HFFc6 (cell line): ENCODE results near the gene GALNT7. TPM values are rescaled to one million over a fixed set of nuclear protein-coding genes. Genes with fewer than 3 reads are reported as not detected.

ENCODE experiments used
- DNase-seq: peaks from one replicate; pipeline ENCODE4 v3.0.0-alpha.2; 2018
- H3K27ac Mint-ChIP-seq: 2 replicates; pipeline ENCODE4 v1.8.0; 2020; ENCODE audit warnings: mild to moderate bottlenecking, mixed read lengths
- H3K27me3 Mint-ChIP-seq: 2 replicates; pipeline ENCODE4 v1.8.0; 2021; ENCODE audit warnings: mild to moderate bottlenecking, moderate library complexity, mixed read lengths; ENCODE audit not compliant: insufficient read depth
- H3K36me3 Mint-ChIP-seq: 2 replicates; pipeline ENCODE4 v1.8.0; 2021; ENCODE audit warnings: low read depth, mixed read lengths
- H3K4me1 Mint-ChIP-seq: 2 replicates; pipeline ENCODE4 v1.8.0; 2020; ENCODE audit warnings: low read depth, mixed read lengths
- H3K4me3 Mint-ChIP-seq: 2 replicates; pipeline ENCODE4 v1.8.0; 2020; ENCODE audit warnings: mild to moderate bottlenecking, moderate library complexity, mixed read lengths
- H3K9me3 Mint-ChIP-seq: 2 replicates; pipeline ENCODE4 v1.8.0; 2020; ENCODE audit warnings: mild to moderate bottlenecking, mixed read lengths
- total RNA-seq, 6 experiments: library from RNA; stranded (reverse); fragmentation: NEBNext Ultra II Directional; extraction: Animal tissue kit (Norgen Biotek cat#: 25700); gene quantifications; 2 replicates in 1 of 6; 3 replicates in 5 of 6; pipeline ENCODE4 v1.2.3, GENCODE V29; 2021
- TF ChIP-seq, protein P1 (sequence below): fragments of 200-600 bp; sonication (generic); IDR thresholded peaks from 2 replicates; pipeline ENCODE4 v1.5.0; 2021; ENCODE audit warnings: antibody characterized with exemption, mild to moderate bottlenecking

Gene GALNT7
- total RNA-seq, 6 experiments from 2014 or later = 10.9 to 24.3 (median 23.0) TPM

DNA sequence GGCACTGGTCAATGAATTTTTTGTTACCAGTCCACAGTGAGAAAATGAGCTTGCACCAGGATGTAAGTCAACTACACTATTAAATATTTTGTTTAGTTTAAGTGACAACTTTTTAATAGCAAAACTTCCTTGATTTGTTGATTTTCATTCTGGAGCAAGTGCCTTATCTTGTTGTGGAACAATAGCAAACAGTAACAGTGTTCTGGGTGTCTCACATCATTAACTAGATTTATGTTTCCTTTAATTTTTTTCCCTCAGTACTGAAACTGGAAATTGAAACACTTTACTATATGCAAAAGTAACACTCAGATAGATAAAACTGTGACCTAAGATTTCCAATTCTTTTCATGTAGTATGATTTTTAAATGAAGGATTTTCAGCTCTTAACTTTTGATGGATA lies 80.1 kb downstream of the GALNT7 start:
- no peak overlapping the region for H3K4me3 Mint-ChIP-seq
- no peak for DNase-seq
- TF ChIP-seq, protein P1, sequence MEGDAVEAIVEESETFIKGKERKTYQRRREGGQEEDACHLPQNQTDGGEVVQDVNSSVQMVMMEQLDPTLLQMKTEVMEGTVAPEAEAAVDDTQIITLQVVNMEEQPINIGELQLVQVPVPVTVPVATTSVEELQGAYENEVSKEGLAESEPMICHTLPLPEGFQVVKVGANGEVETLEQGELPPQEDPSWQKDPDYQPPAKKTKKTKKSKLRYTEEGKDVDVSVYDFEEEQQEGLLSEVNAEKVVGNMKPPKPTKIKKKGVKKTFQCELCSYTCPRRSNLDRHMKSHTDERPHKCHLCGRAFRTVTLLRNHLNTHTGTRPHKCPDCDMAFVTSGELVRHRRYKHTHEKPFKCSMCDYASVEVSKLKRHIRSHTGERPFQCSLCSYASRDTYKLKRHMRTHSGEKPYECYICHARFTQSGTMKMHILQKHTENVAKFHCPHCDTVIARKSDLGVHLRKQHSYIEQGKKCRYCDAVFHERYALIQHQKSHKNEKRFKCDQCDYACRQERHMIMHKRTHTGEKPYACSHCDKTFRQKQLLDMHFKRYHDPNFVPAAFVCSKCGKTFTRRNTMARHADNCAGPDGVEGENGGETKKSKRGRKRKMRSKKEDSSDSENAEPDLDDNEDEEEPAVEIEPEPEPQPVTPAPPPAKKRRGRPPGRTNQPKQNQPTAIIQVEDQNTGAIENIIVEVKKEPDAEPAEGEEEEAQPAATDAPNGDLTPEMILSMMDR = no peak
- H3K27me3 Mint-ChIP-seq = peaks cover 29% of the 10 kb centered on the region
- H3K9me3 Mint-ChIP-seq = peaks cover 5% of the 10 kb centered on the region; the same call in 1 of the 2 replicates
- no peak overlapping the region for H3K27ac Mint-ChIP-seq
- peaks cover 14% of the 10 kb centered on the region for H3K4me1 Mint-ChIP-seq
- H3K36me3 Mint-ChIP-seq = peaks cover 4% of the 10 kb centered on the region; the same call in 1 of the 2 replicates

DNA sequence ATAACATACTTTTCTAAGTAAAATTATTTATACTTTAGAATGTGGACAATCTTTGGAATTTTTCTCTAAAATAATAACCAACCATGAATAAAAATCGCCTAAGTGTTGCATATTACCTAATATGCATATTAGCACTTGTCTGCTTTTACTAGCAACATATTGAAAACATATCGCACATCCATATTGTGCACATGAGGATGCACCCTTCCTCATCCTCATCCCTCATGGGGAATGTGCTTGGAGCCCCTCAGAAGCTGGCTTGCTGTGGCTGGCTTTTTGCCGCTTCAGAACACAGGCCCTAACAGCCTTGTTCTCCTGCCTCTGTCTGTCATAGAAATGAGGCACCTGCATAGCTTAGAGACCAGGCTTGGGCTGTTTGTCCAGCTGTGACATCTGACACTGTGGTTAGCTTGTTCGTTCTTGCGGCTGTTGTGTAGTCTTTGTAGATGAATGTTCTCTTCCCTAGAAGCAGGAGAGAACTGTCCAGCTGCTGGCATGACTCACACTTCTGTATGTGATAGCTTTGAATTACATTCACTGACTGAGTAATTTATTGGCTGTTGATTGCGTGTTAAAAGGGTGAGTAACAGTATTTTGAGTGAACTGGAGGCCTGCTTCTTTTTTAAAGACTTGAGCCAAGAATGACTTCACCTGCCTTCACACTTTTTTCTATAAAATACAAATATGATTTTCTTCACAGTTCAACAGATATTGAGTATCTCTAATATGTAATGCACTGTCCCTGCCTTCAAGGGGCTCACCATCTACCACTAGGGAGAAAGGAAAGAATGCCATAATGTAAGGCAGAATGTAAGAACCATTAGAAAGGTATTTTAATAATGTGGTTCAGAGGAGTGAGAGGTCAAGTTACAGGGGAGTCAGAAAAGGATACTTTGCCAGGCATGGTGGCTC lies 83.7 kb downstream of the GALNT7 start:
- peaks cover 5% of the 10 kb centered on the region; the same call in 1 of the 2 replicates for H3K9me3 Mint-ChIP-seq
- H3K27me3 Mint-ChIP-seq = peaks cover 25% of the 10 kb centered on the region

DNA sequence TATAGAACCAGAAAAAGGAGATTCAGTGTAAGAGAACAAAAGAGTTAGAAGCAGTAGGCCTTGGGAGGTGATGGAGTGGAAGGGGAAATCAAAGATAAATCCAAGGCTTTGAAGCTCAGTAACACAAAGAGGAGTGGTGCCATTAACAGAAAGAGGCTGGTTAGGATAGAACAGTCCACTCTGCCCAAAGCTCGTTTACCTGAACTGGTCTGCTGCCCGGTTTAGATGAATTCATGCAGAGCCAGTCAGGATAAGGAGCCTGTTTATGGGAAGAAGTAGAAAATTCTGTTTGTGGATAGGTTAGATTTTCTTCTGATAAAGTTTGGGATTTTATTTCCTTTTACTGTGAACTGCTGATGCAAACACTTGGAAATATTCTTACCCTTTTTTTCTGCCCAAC lies 85.0 kb downstream of the GALNT7 start:
- no peak for DNase-seq
- H3K4me3 Mint-ChIP-seq = no peak overlapping the region
- peaks cover 4% of the 10 kb centered on the region; the same call in 1 of the 2 replicates for H3K36me3 Mint-ChIP-seq
- H3K4me1 Mint-ChIP-seq = peaks cover 12% of the 10 kb centered on the region
- peaks cover 22% of the 10 kb centered on the region for H3K27me3 Mint-ChIP-seq
- peaks cover 5% of the 10 kb centered on the region; the same call in 1 of the 2 replicates for H3K9me3 Mint-ChIP-seq
- TF ChIP-seq, protein P1 = no peak
- no peak overlapping the region for H3K27ac Mint-ChIP-seq

More for the DNA sequence above, 83.7 kb downstream of the GALNT7 start:
- H3K4me1 Mint-ChIP-seq = peaks cover 12% of the 10 kb centered on the region
- H3K27ac Mint-ChIP-seq = no peak overlapping the region
- H3K4me3 Mint-ChIP-seq = no peak overlapping the region
- DNase-seq = peak; percentile 95
- peaks cover 4% of the 10 kb centered on the region; the same call in 1 of the 2 replicates for H3K36me3 Mint-ChIP-seq
- TF ChIP-seq, protein P1 = no peak

DNA sequence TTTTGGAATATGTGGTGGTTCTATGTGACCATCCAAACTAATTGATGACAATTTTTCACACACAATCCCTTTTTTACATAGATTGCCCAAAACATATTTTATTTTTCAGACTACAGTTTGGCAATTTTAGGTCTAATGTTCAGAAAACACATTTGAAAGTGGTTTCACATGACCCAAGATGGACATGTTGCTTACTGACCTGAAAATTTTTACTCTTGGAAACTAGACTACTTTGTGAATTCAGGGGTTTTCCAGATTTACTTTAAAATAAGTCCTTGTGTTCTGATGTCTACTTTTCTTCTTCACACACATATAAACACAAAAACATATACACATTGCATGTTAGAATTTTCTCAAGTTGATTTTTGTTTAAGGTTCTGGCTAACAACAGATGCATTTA lies 86.0 kb downstream of the GALNT7 start:
- no peak for DNase-seq
- Mint-ChIP-seq H3K9me3 (peaks cover 5% of the 10 kb centered on the region; the same call in 1 of the 2 replicates), H3K4me1 (peaks cover 12% of the 10 kb centered on the region), H3K27ac (no peak overlapping the region), H3K4me3 (no peak overlapping the region), H3K27me3 (peaks cover 22% of the 10 kb centered on the region), H3K36me3 (peaks cover 4% of the 10 kb centered on the region; the same call in 1 of the 2 replicates)
- TF ChIP-seq, protein P1 = no peak

DNA sequence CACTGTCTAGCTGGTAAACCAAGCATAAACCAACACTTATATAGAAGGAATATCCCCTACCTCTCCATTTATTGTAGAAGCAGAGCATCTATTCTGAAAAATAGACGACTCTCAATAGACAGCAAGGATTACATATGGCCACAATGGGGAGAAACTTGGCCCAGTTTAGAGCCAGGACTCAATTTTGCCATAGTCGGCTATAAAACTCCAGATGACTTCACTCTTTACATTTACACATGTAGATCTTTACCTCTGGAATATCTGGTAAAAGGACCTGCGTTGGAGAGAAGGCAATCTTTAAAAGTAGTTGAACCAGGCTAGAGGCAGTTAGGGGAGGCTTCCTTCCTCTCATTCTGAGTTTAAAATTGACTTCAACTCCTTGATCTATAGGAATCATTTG lies 88.2 kb downstream of the GALNT7 start:
- H3K4me1 Mint-ChIP-seq = peaks cover 12% of the 10 kb centered on the region
- peaks cover 5% of the 10 kb centered on the region; the same call in 1 of the 2 replicates for H3K9me3 Mint-ChIP-seq
- peaks cover 4% of the 10 kb centered on the region; the same call in 1 of the 2 replicates for H3K36me3 Mint-ChIP-seq

More for the DNA sequence above, 88.2 kb downstream of the GALNT7 start:
- no peak overlapping the region for H3K27ac Mint-ChIP-seq
- DNase-seq = no peak
- H3K4me3 Mint-ChIP-seq = no peak overlapping the region
- TF ChIP-seq, protein P1 = no peak
- peaks cover 11% of the 10 kb centered on the region for H3K27me3 Mint-ChIP-seq
